HEK293 (cell line): ENCODE measurements around the gene GJD4.

ENCODE experiments used
- CTCF ChIA-PET: fragments of 350-600 bp; formaldehyde crosslinking; extraction: SDS; loops from one replicate; lab custom pipeline; 2021; ENCODE audit warnings: antibody characterized with exemption; lab: Yijun Ruan, JAX
- POLR2A ChIA-PET: fragments of 300-600 bp; formaldehyde crosslinking; extraction: SDS; loops from one replicate; lab custom pipeline; 2020; ENCODE audit warnings: antibody characterized with exemption, inconsistent platforms; lab: Yijun Ruan, JAX
- H3K27ac ChIP-seq: fragments of 200-500 bp; sonication (Bioruptor generic); 2 replicates; pipeline ENCODE4 v1.5.1; 2014; ENCODE audit warnings: low read depth, low read length, control low read depth, inconsistent platforms; ENCODE audit errors: extremely low read depth
- H3K36me3 ChIP-seq, 2 experiments: fragments of 200-500 bp in 1 of 2; sonication (Bioruptor generic) in 1 of 2; 1 replicate in 1 of 2; 2 replicates in 1 of 2; pipeline ENCODE4 v1.5.1; 2014 to 2017; ENCODE audit warnings: inconsistent platforms in 2 of 2, low read length in 2 of 2; ENCODE audit not compliant: control insufficient read depth in 2 of 2, insufficient read depth in 1 of 2
- H3K4me1 ChIP-seq: fragments of 200-500 bp; sonication (Bioruptor generic); 2 replicates; pipeline ENCODE4 v1.5.1; 2014; ENCODE audit warnings: mild to moderate bottlenecking, low read length, inconsistent platforms; ENCODE audit not compliant: control insufficient read depth, insufficient read depth
- H3K4me3 ChIP-seq: 2 replicates; pipeline ENCODE4 v1.5.1; 2011; ENCODE audit warnings: low read depth, mild to moderate bottlenecking, control low read depth, low read length, moderate library complexity
- H3K9me3 ChIP-seq: fragments of 200-500 bp; sonication (Bioruptor generic); 2 replicates; pipeline ENCODE4 v1.5.1; 2014; ENCODE audit warnings: low read depth, low read length, inconsistent platforms; ENCODE audit not compliant: control insufficient read depth, insufficient read depth
- ELK4 ChIP-seq: IDR thresholded peaks from 2 replicates; pipeline ENCODE4 v1.6.1; 2011; ENCODE audit warnings: mild to moderate bottlenecking, low read depth, low read length, borderline replicate concordance
- GFI1B ChIP-seq: fragments of 450-650 bp; formaldehyde crosslinking; IDR thresholded peaks from 2 replicates; pipeline ENCODE4 v1.5.1; 2016; ENCODE audit warnings: missing biosample characterization, missing genetic modification characterization
- HOXD13 ChIP-seq: sonication (generic); formaldehyde crosslinking; IDR thresholded peaks from 2 replicates; pipeline ENCODE4 v1.8.0; 2022; ENCODE audit warnings: missing genetic modification reagents, borderline replicate concordance
- SCRT1 ChIP-seq: fragments of 450-650 bp; formaldehyde crosslinking; IDR thresholded peaks from 2 replicates; pipeline ENCODE4 v1.5.1; 2016; ENCODE audit warnings: missing biosample characterization, missing genetic modification characterization, borderline replicate concordance
- SCRT2 ChIP-seq: fragments of 450-650 bp; formaldehyde crosslinking; IDR thresholded peaks from 2 replicates; pipeline ENCODE4 v1.5.1; 2016; ENCODE audit warnings: missing biosample characterization, missing genetic modification characterization
- YY1 ChIP-seq: fragments of 450-650 bp; formaldehyde crosslinking; IDR thresholded peaks from 2 replicates; pipeline ENCODE4 v1.5.1; 2018; ENCODE audit warnings: missing biosample characterization, missing genetic modification characterization
- ZBTB1 ChIP-seq: fragments of 450-650 bp; formaldehyde crosslinking; IDR thresholded peaks from 2 replicates; pipeline ENCODE4 v1.5.1; 2016; ENCODE audit warnings: missing biosample characterization, missing genetic modification characterization
- ZNF132 ChIP-seq: fragments of 450-650 bp; formaldehyde crosslinking; IDR thresholded peaks from 2 replicates; pipeline ENCODE4 v1.5.1; 2017; ENCODE audit warnings: missing biosample characterization, missing genetic modification characterization, borderline replicate concordance
- ZNF26 ChIP-seq: fragments of 450-650 bp; formaldehyde crosslinking; IDR thresholded peaks from 2 replicates; pipeline ENCODE4 v1.5.1; 2016; ENCODE audit warnings: missing biosample characterization, missing genetic modification characterization
- ZNF394 ChIP-seq: fragments of 450-650 bp; formaldehyde crosslinking; IDR thresholded peaks from 2 replicates; pipeline ENCODE4 v1.5.1; 2016; ENCODE audit warnings: missing biosample characterization, missing genetic modification characterization, mild to moderate bottlenecking, moderate library complexity, borderline replicate concordance
- ZNF423 ChIP-seq: fragments of 450-650 bp; formaldehyde crosslinking; IDR thresholded peaks from 2 replicates; pipeline ENCODE4 v1.5.1; 2016; ENCODE audit warnings: missing biosample characterization, missing genetic modification characterization
- ZNF473 ChIP-seq: fragments of 450-650 bp; formaldehyde crosslinking; IDR thresholded peaks from 2 replicates; pipeline ENCODE4 v1.5.1; 2017; ENCODE audit warnings: missing biosample characterization, missing genetic modification characterization
- ZNF544 ChIP-seq: fragments of 450-650 bp; formaldehyde crosslinking; IDR thresholded peaks from 2 replicates; pipeline ENCODE4 v1.5.0; 2017; ENCODE audit warnings: missing biosample characterization, missing genetic modification characterization
- ZNF548 ChIP-seq: fragments of 450-650 bp; formaldehyde crosslinking; IDR thresholded peaks from 2 replicates; pipeline ENCODE4 v1.5.1; 2016; ENCODE audit warnings: missing biosample characterization, missing genetic modification characterization
- ZNF555 ChIP-seq: fragments of 450-650 bp; formaldehyde crosslinking; conservative IDR thresholded peaks from 2 replicates; pipeline ENCODE4 v1.5.1; 2017; ENCODE audit warnings: missing biosample characterization, mild to moderate bottlenecking, missing genetic modification characterization, inconsistent platforms
- ZNF558 ChIP-seq: fragments of 450-650 bp; formaldehyde crosslinking; IDR thresholded peaks from 2 replicates; pipeline ENCODE4 v1.5.1; 2016; ENCODE audit warnings: missing biosample characterization, missing genetic modification characterization
- ZNF596 ChIP-seq: fragments of 450-650 bp; IDR thresholded peaks from 2 replicates; pipeline ENCODE4 v1.5.0; 2018; ENCODE audit warnings: missing biosample characterization, mild to moderate bottlenecking, missing genetic modification characterization, moderate library complexity
- ZNF645 ChIP-seq: fragments of 450-650 bp; formaldehyde crosslinking; IDR thresholded peaks from 2 replicates; pipeline ENCODE4; 2016; ENCODE audit warnings: missing biosample characterization, missing genetic modification characterization
- ZNF654 ChIP-seq: fragments of 450-650 bp; formaldehyde crosslinking; IDR thresholded peaks from 2 replicates; pipeline ENCODE4 v1.5.1; 2016; ENCODE audit warnings: low read depth, missing biosample characterization, missing genetic modification characterization
- ZNF76 ChIP-seq: fragments of 450-650 bp; formaldehyde crosslinking; IDR thresholded peaks from 2 replicates; pipeline ENCODE4; 2016; ENCODE audit warnings: low read depth, missing biosample characterization, missing genetic modification characterization, borderline replicate concordance
- ZSCAN5A ChIP-seq: fragments of 450-650 bp; formaldehyde crosslinking; IDR thresholded peaks from 2 replicates; pipeline ENCODE4 v1.5.1; 2016; ENCODE audit warnings: missing biosample characterization, missing genetic modification characterization

Gene GJD4

GRCh38 chr10:35613107-35613440 is 7.9 kb downstream of the GJD4 start:
- POLR2A ChIA-PET = no interaction called here

GRCh38 chr10:35613597-35614226 is 8.6 kb downstream of the GJD4 start:
- Histone ChIP-seq H3K36me3 (no peaks in the 10 kb centered on the region), H3K9me3 (no peaks in the 10 kb centered on the region), H3K4me1 (no peaks in the 10 kb centered on the region), H3K4me3 (no peak overlapping the region), H3K27ac (no peak overlapping the region)
- TF ChIP-seq SCRT2 (tag by site-specific recombination) (no peak), ZNF654 (tag by site-specific recombination) (peak; percentile 67), ZNF596 (tag by site-specific recombination) (no peak), ZNF132 (no peak)
- CTCF ChIA-PET = interaction anchor here (0.7 to 2.2 kb wide), 12 partner anchors 8 to 1267 kb away, joined by 3 to 6 read pairs (median 3); partner anchors contain the start of gene GJD4
- POLR2A ChIA-PET = no interaction called here

More at GRCh38 chr10:35613107-35613440, 7.9 kb downstream of the GJD4 start:
- no peaks in the 10 kb centered on the region for H3K9me3 ChIP-seq
- no peak overlapping the region for H3K27ac ChIP-seq
- no peak overlapping the region for H3K4me3 ChIP-seq
- no peaks in the 10 kb centered on the region for H3K36me3 ChIP-seq
- H3K4me1 ChIP-seq = no peaks in the 10 kb centered on the region
- TF ChIP-seq GFI1B (tag by site-specific recombination) (no peak), ZNF544 (tag by site-specific recombination) (no peak), ELK4 (no peak), ZNF423 (tag by site-specific recombination) (no peak), ZNF394 (tag by site-specific recombination) (no peak), ZNF555 (tag by site-specific recombination) (no peak), ZNF558 (no peak), ZNF473 (no peak), ZSCAN5A (no peak), SCRT1 (tag by site-specific recombination) (no peak), ZBTB1 (tag by site-specific recombination) (no peak), ZNF645 (tag by site-specific recombination) (no peak), HOXD13 (CRISPR knock-in tag) (no peak)
- CTCF ChIA-PET = interaction anchor here (0.6 to 2.2 kb wide), 11 partner anchors 10 to 1243 kb away, joined by 3 to 6 read pairs (median 3); no protein-coding TSS in a partner anchor

- POLR2A ChIA-PET = no interaction called here
Measured at GRCh38 chr10:35614312-35614711, 9.2 kb downstream of the GJD4 start.

More at GRCh38 chr10:35614312-35614711, 9.2 kb downstream of the GJD4 start:
- TF ChIP-seq ZNF548 (tag by site-specific recombination) (no peak), ZNF76 (no peak), ZNF26 (no peak), YY1 (tag by site-specific recombination) (no peak)
- no peaks in the 10 kb centered on the region for H3K36me3 ChIP-seq
- H3K4me1 ChIP-seq = no peaks in the 10 kb centered on the region
- no peak overlapping the region for H3K27ac ChIP-seq
- no peak overlapping the region for H3K4me3 ChIP-seq
- CTCF ChIA-PET = interaction anchor here (0.7 to 2.2 kb wide), 12 partner anchors 8 to 1652 kb away, joined by 3 to 6 read pairs (median 3); partner anchors contain the start of gene GJD4
- H3K9me3 ChIP-seq = no peaks in the 10 kb centered on the region
